GM12878 (cell line): ENCODE data around the gene NLGN1. TPM values are rescaled to one million over a fixed set of nuclear protein-coding genes. Genes with fewer than 3 reads are reported as not detected.

Experiments used
- ATAC-seq: fragments of 200-7000 bp; cut with Tn5 transposase; 3 replicates; pipeline ENCODE4 v1.9.1; 2020; ENCODE audit warnings: mild to moderate bottlenecking, moderate library complexity
- BruUV-seq: library from RNA; stranded (reverse); fragments of 400-500 nt; replicated peaks from 2 replicates; lab custom pipeline; 2021; lab: Mats Ljungman, UMichigan
- CTCF ChIA-PET: fragments of 300-600 bp; sonication (Branson Sonifier 250); formaldehyde crosslinking; extraction: SDS; loops from one replicate; lab custom pipeline; 2021; ENCODE audit warnings: inconsistent platforms; lab: Yijun Ruan, JAX
- POLR2A ChIA-PET: fragments of 350-600 bp; formaldehyde crosslinking; extraction: SDS; loops from one replicate; lab custom pipeline; 2021; ENCODE audit warnings: inconsistent platforms; lab: Charles Lee
- RAD21 ChIA-PET: fragments of 300-600 bp; sonication (Branson Sonifier 250); formaldehyde crosslinking; loops from one replicate; lab custom pipeline; 2023; ENCODE audit warnings: antibody characterized with exemption; ENCODE audit not compliant: unreplicated experiment; lab: Charles Lee
- SMC1A ChIA-PET: fragments of 300-600 bp; sonication (Branson Sonifier 250); formaldehyde crosslinking; loops from one replicate; lab custom pipeline; 2023; ENCODE audit not compliant: unreplicated experiment, uncharacterized antibody; lab: Charles Lee
- DNase-seq: peaks from one replicate; pipeline ENCODE4 v3.0.0-alpha.2; 2011; ENCODE audit warnings: low read depth, low spot score
- FAIRE-seq: peaks from 3 replicates; lab custom pipeline; 2011; peaks lifted over from hg19 to GRCh38; lab: Jason Lieb, UNC
- H2AFZ ChIP-seq: 2 replicates; pipeline ENCODE4 v1.6.0; 2011; ENCODE audit warnings: low read depth, low read length, control low read depth; ENCODE audit not compliant: control insufficient read depth
- H3K27ac ChIP-seq: 2 replicates; pipeline ENCODE4 v1.5.1; 2011; ENCODE audit warnings: control low read depth; ENCODE audit not compliant: control insufficient read depth, insufficient read depth
- H3K27me3 ChIP-seq, 2 experiments: replicated peaks in 1 of 2; 2 replicates each; pipeline versions ENCODE4 v1.6.0 to v1.6.1; 2011; ENCODE audit warnings: low read length in 1 of 2; ENCODE audit not compliant: control insufficient read depth in 2 of 2, insufficient read depth in 2 of 2
- H3K36me3 ChIP-seq, 2 experiments: 2 replicates each; pipeline ENCODE4 v1.5.1; 2011; ENCODE audit warnings: low read length in 1 of 2; ENCODE audit not compliant: control insufficient read depth in 2 of 2, insufficient read depth in 2 of 2
- H3K4me1 ChIP-seq: 2 replicates; pipeline ENCODE4 v1.6.1; 2011; ENCODE audit warnings: mild to moderate bottlenecking, low read length, moderate library complexity, mixed read lengths; ENCODE audit not compliant: control insufficient read depth, insufficient read depth
- H3K4me2 ChIP-seq: 2 replicates; pipeline ENCODE4 v1.6.0; 2011; ENCODE audit warnings: control low read depth; ENCODE audit not compliant: control insufficient read depth, insufficient read depth
- H3K4me3 ChIP-seq: fragments of 200-600 bp; sonication (generic); 2 replicates; pipeline ENCODE4 v1.5.1; 2016
- H3K79me2 ChIP-seq: 2 replicates; pipeline ENCODE4 v1.6.0; 2011; ENCODE audit warnings: low read length; ENCODE audit not compliant: control insufficient read depth, insufficient read depth
- H3K9ac ChIP-seq: 2 replicates; pipeline ENCODE4 v1.8.0; 2011; ENCODE audit warnings: low read length, control low read depth, mixed read lengths; ENCODE audit not compliant: control insufficient read depth, insufficient read depth
- H3K9me3 ChIP-seq: replicated peaks from 3 replicates; pipeline ENCODE4 v1.5.1; 2011; ENCODE audit warnings: mild to moderate bottlenecking, low read length; ENCODE audit not compliant: control insufficient read depth, insufficient read depth
- H4K20me1 ChIP-seq: 2 replicates; pipeline ENCODE4 v1.6.0; 2011; ENCODE audit not compliant: control insufficient read depth, insufficient read depth
- ETV6 ChIP-seq, 2 experiments: fragments of 450-650 bp in 1 of 2; IDR thresholded peaks in 1 of 2; conservative IDR thresholded peaks in 1 of 2; 2 replicates each; pipeline ENCODE4 v1.6.1; 2014; ENCODE audit warnings: antibody characterized with exemption in 1 of 2, borderline replicate concordance in 1 of 2, low read depth in 1 of 2, mild to moderate bottlenecking in 1 of 2, moderate library complexity in 1 of 2
- FOXK2 ChIP-seq: fragments of 450-650 bp; IDR thresholded peaks from 2 replicates; pipeline ENCODE4 v1.6.1; 2017; ENCODE audit warnings: mild to moderate bottlenecking, moderate library complexity
- FOXM1 ChIP-seq: IDR thresholded peaks from 2 replicates; pipeline ENCODE4 v1.6.1; 2012; ENCODE audit warnings: low read depth, mild to moderate bottlenecking, inconsistent platforms, low read length, moderate library complexity
- LARP7 ChIP-seq: fragments of 450-650 bp; IDR thresholded peaks from 2 replicates; pipeline ENCODE4 v1.6.1; 2017; ENCODE audit warnings: mild to moderate bottlenecking
- MYB ChIP-seq: fragments of 150-350 bp; IDR thresholded peaks from 2 replicates; pipeline ENCODE4 v1.6.1; 2014; ENCODE audit warnings: mild to moderate bottlenecking, low read depth, low read length, borderline replicate concordance
- SMAD5 ChIP-seq: IDR thresholded peaks from 2 replicates; pipeline ENCODE4 v1.6.1; 2016; ENCODE audit warnings: antibody characterized with exemption, low read depth
- USF2 ChIP-seq: IDR thresholded peaks from 2 replicates; pipeline ENCODE4 v1.6.1; 2011; ENCODE audit warnings: low read depth, low read length, improper control_type of control experiment, borderline replicate concordance
- WGBS: methylation state at CpG from one replicate; pipeline ENCODE4 v1.1.6; 2016; ENCODE audit warnings: low lambda C conversion rate; ENCODE audit not compliant: insufficient replicate concordance, insufficient coverage; ENCODE audit errors: missing lambda C conversion rate; 5-methylcytosine and 5-hydroxymethylcytosine counted together
- in situ Hi-C: fragments of 300-500 bp; cut with MboI; formaldehyde crosslinking; loops from 9 replicates; pipeline ENCODE4 v1.14.3; 2018; ENCODE audit warnings: mixed read lengths
- intact Hi-C: fragments of 100-400 bp; cut with micrococcal nuclease; formaldehyde crosslinking; loops from one replicate; pipeline ENCODE4 v1.14.2; 2022; ENCODE audit not compliant: unreplicated experiment
- polyA plus RNA-seq, 11 experiments: library from polyadenylated mRNA; depleted of rRNA in 4 of 11; unstranded in 6 of 11; stranded (reverse) in 5 of 11; fragments of >200 nt; fragmentation: Nextera tagmentation in 4 of 11; fragmentation: Illumina TruSeq in 1 of 11; extraction: Ambion mirVana in 4 of 11; extraction: Trizol in 1 of 11; gene quantifications; 1 replicate in 1 of 11; 2 replicates in 10 of 11; pipeline versions ENCODE4 v1.2.1 to v1.2.3, GENCODE V29; 2011 to 2016; ENCODE audit warnings: inconsistent platforms in 2 of 11, missing spikeins in 2 of 11, low read depth in 1 of 11
- total RNA-seq, 4 experiments: library from RNA; depleted of rRNA in 3 of 4; stranded (reverse); fragments of >200 nt in 3 of 4; fragmentation: Illumina TruSeq in 1 of 4; extraction: Trizol in 1 of 4; gene quantifications; 2 replicates each; pipeline versions ENCODE4 v1.2.1 to v1.2.3, GENCODE V29; 2013 to 2021
- TF ChIP-seq, protein P1 (sequence below): IDR thresholded peaks from 2 replicates; pipeline ENCODE4 v1.6.1; 2011; ENCODE audit warnings: mild to moderate bottlenecking, low read depth, low read length, moderate library complexity; ENCODE audit not compliant: insufficient replicate concordance
- TF ChIP-seq, protein P2 (sequence below): fragments of 450-650 bp; IDR thresholded peaks from 2 replicates; pipeline ENCODE4 v1.6.1; 2016; ENCODE audit warnings: mild to moderate bottlenecking

The NLGN1 gene
- total and polyA plus RNA-seq, 10 of the 15 experiments (the other 5 are each of a cell fraction or from before 2014, with no cell fraction given), result not detected

DNA sequence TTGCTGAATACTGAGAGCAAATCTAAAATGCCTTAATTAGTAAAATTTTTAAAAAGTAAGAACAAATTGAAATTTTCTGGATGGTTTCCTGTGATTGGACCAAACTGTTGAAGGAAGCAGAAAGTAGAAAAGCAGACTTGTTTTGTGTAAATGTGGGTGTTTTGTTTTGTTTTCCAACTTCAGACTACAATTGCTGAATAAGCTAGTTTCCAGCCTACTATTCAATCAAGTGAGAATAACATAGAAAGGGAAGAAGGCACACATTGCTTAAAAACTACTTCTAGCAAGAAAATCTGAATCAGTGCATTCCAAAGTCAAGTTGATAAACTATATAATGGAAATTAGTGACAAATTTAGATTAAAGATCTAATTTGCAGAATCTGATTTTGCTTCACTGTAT is 519.3 kb downstream of the NLGN1 start (continued):
- TF ChIP-seq USF2, result no peak
- TF ChIP-seq SMAD5, result no peak
- no peak for TF ChIP-seq MYB
- TF ChIP-seq, protein P1, sequence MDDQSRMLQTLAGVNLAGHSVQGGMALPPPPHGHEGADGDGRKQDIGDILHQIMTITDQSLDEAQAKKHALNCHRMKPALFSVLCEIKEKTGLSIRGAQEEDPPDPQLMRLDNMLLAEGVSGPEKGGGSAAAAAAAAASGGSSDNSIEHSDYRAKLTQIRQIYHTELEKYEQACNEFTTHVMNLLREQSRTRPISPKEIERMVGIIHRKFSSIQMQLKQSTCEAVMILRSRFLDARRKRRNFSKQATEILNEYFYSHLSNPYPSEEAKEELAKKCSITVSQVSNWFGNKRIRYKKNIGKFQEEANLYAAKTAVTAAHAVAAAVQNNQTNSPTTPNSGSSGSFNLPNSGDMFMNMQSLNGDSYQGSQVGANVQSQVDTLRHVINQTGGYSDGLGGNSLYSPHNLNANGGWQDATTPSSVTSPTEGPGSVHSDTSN, result no peak
- TF ChIP-seq ETV6 (conservative IDR thresholded peaks at IDR 0.05 in 1 of 2, IDR thresholded peaks at IDR 0.05 in 1 of 2; ENCODE audit: borderline replicate concordance in 1 of 2, low read depth in 1 of 2), result no peak

- ChIA-PET CTCF (no interaction called here), POLR2A (no interaction called here), RAD21 (interaction anchor here (1.1 kb wide), 1 partner anchor 23 kb away, joined by 3 read pairs; no protein-coding TSS in a partner anchor), SMC1A (interaction anchor here (1.1 kb wide), 1 partner anchor 23 kb away, joined by 3 read pairs; no protein-coding TSS in a partner anchor)
- intact Hi-C loops, result no loop called here
- no peaks in the 10 kb centered on the region for H3K4me1 ChIP-seq
- DNase-seq (no peak), ATAC-seq (peak; percentile 62), FAIRE-seq (no peak)
- H3K79me2 ChIP-seq, result no peaks in the 10 kb centered on the region
- no peaks in the 10 kb centered on the region for H3K9me3 ChIP-seq
- TF ChIP-seq LARP7, result no peak
- no peak for TF ChIP-seq FOXK2
- TF ChIP-seq, protein P2, sequence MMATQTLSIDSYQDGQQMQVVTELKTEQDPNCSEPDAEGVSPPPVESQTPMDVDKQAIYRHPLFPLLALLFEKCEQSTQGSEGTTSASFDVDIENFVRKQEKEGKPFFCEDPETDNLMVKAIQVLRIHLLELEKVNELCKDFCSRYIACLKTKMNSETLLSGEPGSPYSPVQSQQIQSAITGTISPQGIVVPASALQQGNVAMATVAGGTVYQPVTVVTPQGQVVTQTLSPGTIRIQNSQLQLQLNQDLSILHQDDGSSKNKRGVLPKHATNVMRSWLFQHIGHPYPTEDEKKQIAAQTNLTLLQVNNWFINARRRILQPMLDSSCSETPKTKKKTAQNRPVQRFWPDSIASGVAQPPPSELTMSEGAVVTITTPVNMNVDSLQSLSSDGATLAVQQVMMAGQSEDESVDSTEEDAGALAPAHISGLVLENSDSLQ, result 0 out of 2 replicates have a peak, but pooled peaks have one; percentile 25
- no peak for TF ChIP-seq FOXM1
- TF ChIP-seq, protein P1, result no peak
- no TSS peak for BruUV-seq
- no peak overlapping the region for H3K4me3 ChIP-seq
- H4K20me1 ChIP-seq, result no peaks in the 10 kb centered on the region
- no peaks in the 10 kb centered on the region for H3K27me3 ChIP-seq
- H3K4me2 ChIP-seq, result no peak overlapping the region
- no peak overlapping the region for H2AFZ ChIP-seq
- WGBS, result 0% methylated on average over 1 of the region's 1 CpG
- no peaks in the 10 kb centered on the region for H3K36me3 ChIP-seq
- in situ Hi-C loops, result no loop called here
- H3K27ac ChIP-seq, result no peak overlapping the region
- H3K9ac ChIP-seq, result no peak overlapping the region
These were observed 522.8 kb downstream of the NLGN1 start for GRCh38 chr3:173920386-173920785.
